Ishikawa (cell line): ENCODE results near the gene ABCA1.

Experiments
- CEBPB ChIP-seq: IDR thresholded peaks from 2 replicates; pipeline ENCODE4 v1.6.1; 2012
- EGR1 ChIP-seq: IDR thresholded peaks from 2 replicates; pipeline ENCODE4 v1.6.1; 2012
- MAX ChIP-seq: IDR thresholded peaks from 2 replicates; pipeline ENCODE4 v1.6.1; 2012
- REST ChIP-seq: IDR thresholded peaks from 2 replicates; pipeline ENCODE4 v1.6.1; 2012; ENCODE audit warnings: low read depth, mild to moderate bottlenecking
- TAF1 ChIP-seq: IDR thresholded peaks from 2 replicates; pipeline ENCODE4 v1.6.1; 2012; ENCODE audit warnings: low read depth, mild to moderate bottlenecking

GRCh38 chr9:104858846-104859245 is 69.1 kb downstream of the ABCA1 start:
- no peak for TF ChIP-seq CEBPB
- TF ChIP-seq REST, result no peak
- TF ChIP-seq EGR1, result no peak
- TF ChIP-seq MAX, result no peak
- TF ChIP-seq TAF1, result no peak
